BLaER1 (cell line): ENCODE results near the gene EDDM13.

Experiments used
- H3K27ac ChIP-seq: shearing (Covaris generic); formaldehyde crosslinking; 2 replicates; pipeline ENCODE4 v1.8.1; 2022
- H3K27me3 ChIP-seq: shearing (Covaris generic); formaldehyde crosslinking; 2 replicates; pipeline ENCODE4 v1.8.1; 2022
- H3K36me3 ChIP-seq: shearing (Covaris generic); formaldehyde crosslinking; 2 replicates; pipeline ENCODE4 v1.8.1; 2022
- H3K4me1 ChIP-seq: shearing (Covaris generic); formaldehyde crosslinking; 2 replicates; pipeline ENCODE4 v1.8.1; 2022
- H3K4me2 ChIP-seq: shearing (Covaris generic); formaldehyde crosslinking; 2 replicates; pipeline ENCODE4 v1.8.1; 2022
- H3K4me3 ChIP-seq: shearing (Covaris generic); formaldehyde crosslinking; 2 replicates; pipeline ENCODE4 v1.8.1; 2022
- H3K9ac ChIP-seq: shearing (Covaris generic); formaldehyde crosslinking; 2 replicates; pipeline ENCODE4 v1.8.1; 2022
- H3K9me3 ChIP-seq: shearing (Covaris generic); formaldehyde crosslinking; 2 replicates; pipeline ENCODE4 v1.8.1; 2022
- H4K20me1 ChIP-seq: shearing (Covaris generic); formaldehyde crosslinking; 2 replicates; pipeline ENCODE4 v1.8.1; 2022
- Cebpa-rat ChIP-seq: shearing (Covaris generic); IDR thresholded peaks from 2 replicates; pipeline ENCODE4 v1.8.1; 2022

Gene EDDM13

DNA sequence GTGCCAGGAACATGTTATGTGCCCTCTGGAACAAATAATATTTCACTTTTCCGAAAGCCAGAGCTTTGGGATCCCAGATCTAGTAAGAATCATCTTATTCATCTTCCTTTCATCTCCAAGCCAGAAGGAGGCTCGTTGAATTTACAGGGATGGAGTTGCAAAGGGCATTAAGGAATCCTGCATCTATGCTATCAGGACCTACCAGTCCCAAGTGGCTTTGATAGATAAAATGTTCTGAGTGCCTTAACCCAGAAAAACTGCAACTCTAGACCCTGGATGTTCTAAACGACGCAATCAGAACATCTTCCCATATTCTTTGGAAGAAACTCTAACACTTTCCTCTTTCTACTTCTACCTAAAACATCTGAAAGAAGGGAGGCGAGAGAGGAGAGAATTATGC lies 9.2 kb upstream of the EDDM13 start:
- no peaks in the 10 kb centered on the region for H4K20me1 ChIP-seq
- no peaks in the 10 kb centered on the region for H3K9me3 ChIP-seq
- no peaks in the 10 kb centered on the region for H3K4me1 ChIP-seq
- H3K9ac ChIP-seq = no peak overlapping the region
- H3K27ac ChIP-seq = no peak overlapping the region
- no peak overlapping the region for H3K4me2 ChIP-seq
- H3K4me3 ChIP-seq = no peak overlapping the region
- H3K36me3 ChIP-seq = no peaks in the 10 kb centered on the region
- H3K27me3 ChIP-seq = no peaks in the 10 kb centered on the region
- no peak for TF ChIP-seq Cebpa-rat

DNA sequence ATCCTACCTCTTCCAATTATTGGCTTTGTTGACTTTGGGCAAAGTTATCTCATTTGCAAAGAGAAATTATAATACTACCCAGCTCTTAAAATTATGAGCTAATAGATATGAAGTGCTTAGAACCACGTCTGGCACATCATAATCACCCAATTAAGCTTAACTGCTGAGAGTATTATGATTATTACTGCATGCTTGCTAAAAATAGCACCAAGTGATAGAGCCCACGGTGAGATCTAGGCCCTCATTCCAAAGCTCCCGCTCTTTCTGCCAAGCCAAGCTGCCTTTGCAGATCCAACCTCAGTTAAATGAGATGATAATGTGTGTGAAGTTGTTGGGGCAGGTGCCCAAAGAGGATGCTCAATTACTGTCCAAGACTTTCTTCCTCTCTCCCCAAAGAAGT lies 6.5 kb upstream of the EDDM13 start:
- no peak overlapping the region for H3K9ac ChIP-seq
- no peaks in the 10 kb centered on the region for H3K9me3 ChIP-seq
- H3K4me1 ChIP-seq = no peaks in the 10 kb centered on the region
- H3K4me3 ChIP-seq = no peak overlapping the region
- H3K4me2 ChIP-seq = no peak overlapping the region
- no peaks in the 10 kb centered on the region for H3K36me3 ChIP-seq
- H3K27me3 ChIP-seq = no peaks in the 10 kb centered on the region
- TF ChIP-seq Cebpa-rat = no peak
- H3K27ac ChIP-seq = no peak overlapping the region
- no peaks in the 10 kb centered on the region for H4K20me1 ChIP-seq

DNA sequence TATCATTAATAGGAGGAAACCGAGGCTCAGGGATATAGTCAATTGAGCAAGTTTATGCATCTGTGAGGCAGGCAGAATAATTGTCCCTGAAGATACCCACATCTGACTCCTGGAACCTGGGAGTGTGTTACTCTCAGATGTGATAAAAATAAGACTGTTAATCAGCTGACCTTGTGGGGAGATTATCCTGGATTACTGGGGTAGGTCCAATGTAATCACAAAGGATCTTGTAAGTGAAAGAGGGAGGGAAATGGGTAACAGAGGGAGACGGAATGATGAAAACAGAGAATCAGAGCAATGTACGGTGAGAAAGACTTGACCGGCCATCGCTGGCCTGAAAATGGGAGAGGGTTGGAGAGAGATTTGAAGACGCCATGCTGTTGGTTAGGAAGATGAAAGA lies 3.2 kb upstream of the EDDM13 start:
- H4K20me1 ChIP-seq = no peaks in the 10 kb centered on the region
- no peak overlapping the region for H3K4me2 ChIP-seq
- H3K4me3 ChIP-seq = no peak overlapping the region
- H3K27ac ChIP-seq = no peak overlapping the region
- no peaks in the 10 kb centered on the region for H3K36me3 ChIP-seq
- TF ChIP-seq Cebpa-rat = no peak
- H3K9ac ChIP-seq = no peak overlapping the region
- no peaks in the 10 kb centered on the region for H3K27me3 ChIP-seq
- H3K9me3 ChIP-seq = no peaks in the 10 kb centered on the region
- H3K4me1 ChIP-seq = no peaks in the 10 kb centered on the region

DNA sequence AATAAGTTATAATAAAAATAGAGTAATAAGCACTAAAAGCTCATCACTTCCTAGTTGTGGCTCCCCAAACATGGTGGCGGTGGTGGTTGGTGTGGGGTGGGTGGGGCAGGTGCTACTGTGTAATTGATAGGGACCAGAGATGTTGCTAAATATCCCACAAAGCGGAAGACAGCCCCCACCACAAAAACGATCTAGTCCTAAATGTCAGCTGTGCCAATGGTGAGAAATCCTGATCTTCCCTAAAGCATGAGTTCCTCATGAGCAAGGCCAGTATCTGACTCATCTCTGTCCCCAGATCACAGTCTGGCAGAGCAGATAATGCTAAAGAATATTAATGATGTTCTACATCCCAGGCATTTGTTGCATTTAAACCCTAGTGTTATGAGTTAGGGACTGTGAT lies 1.9 kb upstream of the EDDM13 start:
- Histone ChIP-seq H3K36me3 (no peaks in the 10 kb centered on the region), H3K27ac (no peak overlapping the region), H3K4me3 (no peak overlapping the region), H3K9me3 (no peaks in the 10 kb centered on the region), H3K4me1 (no peaks in the 10 kb centered on the region), H3K9ac (no peak overlapping the region), H3K27me3 (no peaks in the 10 kb centered on the region), H3K4me2 (no peak overlapping the region), H4K20me1 (no peaks in the 10 kb centered on the region)
- no peak for TF ChIP-seq Cebpa-rat

DNA sequence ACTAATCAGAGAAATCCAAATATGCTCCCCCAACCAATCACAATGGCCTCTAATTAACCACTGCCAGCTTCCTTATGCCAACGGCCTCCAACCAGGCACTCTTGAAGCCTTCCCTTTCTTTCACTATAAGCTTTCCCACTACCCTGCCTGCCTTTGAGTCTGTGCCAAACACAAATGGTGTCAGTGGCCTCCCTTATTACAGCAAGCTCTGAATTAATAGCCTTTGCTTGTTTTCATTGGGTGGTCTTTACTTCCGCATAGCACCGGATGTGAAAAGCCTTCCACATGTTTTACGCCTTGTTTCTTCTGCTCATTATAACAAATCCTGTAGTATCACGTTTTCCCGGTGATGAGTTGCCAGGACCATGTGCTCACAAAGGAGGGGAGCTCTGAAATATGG lies 1.4 kb upstream of the EDDM13 start:
- Histone ChIP-seq H3K9me3 (no peaks in the 10 kb centered on the region), H3K36me3 (no peaks in the 10 kb centered on the region), H3K4me3 (no peak overlapping the region), H3K9ac (no peak overlapping the region), H3K4me2 (no peak overlapping the region), H3K27me3 (no peaks in the 10 kb centered on the region), H3K4me1 (no peaks in the 10 kb centered on the region), H3K27ac (no peak overlapping the region), H4K20me1 (no peaks in the 10 kb centered on the region)
- no peak for TF ChIP-seq Cebpa-rat

DNA sequence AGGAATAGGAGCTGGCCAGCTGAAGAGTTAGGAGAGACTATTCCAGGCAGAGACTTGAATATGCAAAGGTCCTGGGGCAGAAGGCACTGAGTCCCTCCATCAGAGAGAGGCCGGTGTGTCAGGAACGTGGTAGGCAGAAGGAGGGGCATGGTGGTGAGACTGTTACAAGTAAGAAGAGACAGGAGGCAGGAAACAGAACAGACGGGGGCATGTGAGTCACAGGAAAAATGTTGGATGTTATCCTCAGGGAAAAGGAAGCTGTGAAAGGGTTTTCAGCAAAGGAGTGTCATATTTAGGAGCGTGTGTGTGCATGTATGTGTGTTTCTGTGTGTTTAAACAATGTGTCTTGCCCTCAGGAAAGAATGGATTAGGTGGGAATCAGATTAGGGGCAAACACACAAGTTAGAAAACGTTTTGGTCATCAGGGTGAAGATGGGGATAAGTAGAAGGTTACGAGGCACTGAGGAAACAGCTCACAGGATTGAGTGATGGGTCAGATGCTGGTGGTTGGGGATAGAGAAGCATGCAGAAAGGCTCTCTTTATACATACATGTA lies 1.1 kb downstream of the EDDM13 start:
- Histone ChIP-seq H3K27ac (no peak overlapping the region), H3K4me1 (no peaks in the 10 kb centered on the region), H3K9ac (no peak overlapping the region), H3K4me2 (no peak overlapping the region), H3K27me3 (no peaks in the 10 kb centered on the region), H3K36me3 (no peaks in the 10 kb centered on the region), H3K9me3 (peaks cover 5% of the 10 kb centered on the region; the same call in 1 of the 2 replicates), H3K4me3 (no peak overlapping the region), H4K20me1 (no peaks in the 10 kb centered on the region)
- no peak for TF ChIP-seq Cebpa-rat

DNA sequence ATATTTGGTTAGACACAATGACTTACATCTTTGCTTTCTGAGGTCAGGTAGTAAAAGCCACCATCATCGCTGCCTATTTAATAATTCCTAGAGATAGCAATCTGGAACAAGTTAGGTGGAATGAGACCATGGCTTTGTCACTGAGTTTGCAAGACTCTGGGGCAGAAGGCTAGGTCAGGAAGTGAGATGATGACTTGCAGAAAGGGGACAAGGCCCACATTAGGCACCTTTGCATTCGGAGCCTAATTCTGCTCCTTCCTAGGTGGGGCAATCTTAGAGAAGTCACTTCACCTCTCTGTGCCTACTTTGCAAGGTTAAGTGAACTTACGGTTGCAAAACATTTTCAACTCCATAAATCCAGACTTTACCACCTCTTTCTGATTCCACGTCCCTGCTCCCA lies 10.3 kb downstream of the EDDM13 start:
- Histone ChIP-seq H3K4me2 (no peak overlapping the region), H3K36me3 (no peaks in the 10 kb centered on the region), H3K9me3 (no peaks in the 10 kb centered on the region), H3K27me3 (no peaks in the 10 kb centered on the region), H3K27ac (no peak overlapping the region), H3K4me3 (no peak overlapping the region), H3K4me1 (no peaks in the 10 kb centered on the region), H3K9ac (no peak overlapping the region), H4K20me1 (no peaks in the 10 kb centered on the region)
- no peak for TF ChIP-seq Cebpa-rat

DNA sequence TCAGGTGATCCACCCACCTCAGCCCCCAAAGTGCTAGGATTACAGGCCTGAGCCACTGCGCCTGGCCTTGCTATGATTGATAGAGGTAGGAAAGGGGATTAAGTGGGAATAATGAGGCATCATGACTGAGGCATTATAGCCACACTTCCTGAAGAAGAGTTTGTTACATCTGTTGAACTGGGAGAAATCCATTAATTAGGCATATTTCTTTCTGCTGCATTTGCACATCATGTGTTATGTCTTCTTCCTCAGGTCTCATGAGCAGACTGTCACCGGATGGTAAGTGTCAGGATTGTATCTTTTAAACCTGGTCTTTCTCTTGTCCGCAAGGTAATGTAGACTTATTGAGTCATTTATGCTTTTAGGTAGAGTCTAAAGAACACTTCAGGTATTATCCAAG lies 12.2 kb downstream of the EDDM13 start:
- TF ChIP-seq Cebpa-rat = no peak
- no peak overlapping the region for H3K9ac ChIP-seq
- no peak overlapping the region for H3K27ac ChIP-seq
- no peak overlapping the region for H3K4me2 ChIP-seq
- H4K20me1 ChIP-seq = no peaks in the 10 kb centered on the region
- H3K36me3 ChIP-seq = no peaks in the 10 kb centered on the region
- H3K9me3 ChIP-seq = no peaks in the 10 kb centered on the region
- H3K27me3 ChIP-seq = no peaks in the 10 kb centered on the region
- H3K4me1 ChIP-seq = no peaks in the 10 kb centered on the region
- no peak overlapping the region for H3K4me3 ChIP-seq

DNA sequence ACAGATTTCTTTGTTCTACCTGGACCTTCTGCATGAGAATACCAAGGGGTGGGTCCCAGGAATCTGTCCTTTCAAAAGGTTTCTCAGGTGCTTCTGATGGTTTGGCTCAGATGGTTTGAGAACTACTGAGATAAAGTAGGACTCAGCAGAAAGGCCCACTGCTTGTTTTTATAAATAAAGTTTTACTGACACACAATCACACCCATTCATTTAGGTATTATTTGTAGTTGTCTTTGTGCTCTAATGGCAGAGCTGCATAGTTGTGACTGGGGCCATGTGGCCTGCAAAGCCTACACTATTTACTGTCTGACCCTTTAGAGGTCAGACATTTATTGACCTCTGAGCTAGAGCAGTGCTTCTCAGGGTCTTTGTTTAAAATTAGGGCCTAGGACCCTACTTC lies 17.6 kb downstream of the EDDM13 start:
- Histone ChIP-seq H4K20me1 (no peaks in the 10 kb centered on the region), H3K4me2 (no peak overlapping the region), H3K27ac (no peak overlapping the region), H3K27me3 (no peaks in the 10 kb centered on the region), H3K36me3 (peaks cover 31% of the 10 kb centered on the region; the same call in 1 of the 2 replicates), H3K9ac (no peak overlapping the region), H3K4me3 (no peak overlapping the region), H3K9me3 (no peaks in the 10 kb centered on the region), H3K4me1 (no peaks in the 10 kb centered on the region)
- TF ChIP-seq Cebpa-rat = no peak

DNA sequence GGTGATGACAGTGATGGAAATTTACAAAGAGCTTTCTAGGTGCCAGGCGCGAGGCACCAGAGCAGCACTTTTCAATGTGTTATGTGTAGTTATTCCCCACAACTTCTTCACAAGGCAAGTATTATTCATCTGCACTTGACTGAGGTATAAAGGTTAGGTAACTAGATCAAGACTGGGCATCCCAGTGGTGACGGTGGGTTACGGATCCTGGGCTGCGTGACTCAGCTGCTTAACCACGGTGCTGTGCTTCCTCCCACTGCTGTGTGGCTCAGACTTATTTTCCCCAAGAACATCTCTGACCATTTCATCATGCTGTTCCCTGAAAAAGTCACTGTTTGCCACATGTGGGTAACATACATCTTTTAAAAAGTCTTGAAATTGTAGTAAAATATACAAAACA lies 19.3 kb downstream of the EDDM13 start:
- H3K4me2 ChIP-seq = no peak overlapping the region
- no peaks in the 10 kb centered on the region for H4K20me1 ChIP-seq

DNA sequence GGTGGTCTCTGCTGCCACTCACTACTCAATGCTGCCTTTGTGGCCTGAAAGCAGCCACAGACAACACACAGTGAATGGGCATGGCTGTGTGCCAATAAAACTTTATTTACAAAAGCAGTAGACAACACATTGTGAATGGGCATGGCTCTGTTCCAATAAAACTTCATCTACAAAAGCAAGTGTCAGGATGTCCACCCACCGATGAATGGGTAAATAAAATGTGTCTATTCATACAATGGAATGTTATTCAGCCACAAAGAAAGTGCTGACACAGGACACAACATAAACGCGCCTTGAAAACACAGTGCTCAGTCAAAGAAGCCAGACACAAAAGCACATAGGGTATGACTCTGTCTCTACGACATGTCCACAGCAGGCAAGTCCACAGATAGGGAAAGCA lies 22.0 kb downstream of the EDDM13 start:
- H3K4me3 ChIP-seq = no peak overlapping the region
- no peak overlapping the region for H3K4me2 ChIP-seq
- H3K9ac ChIP-seq = no peak overlapping the region
- TF ChIP-seq Cebpa-rat = no peak
- H3K4me1 ChIP-seq = no peaks in the 10 kb centered on the region
- no peak overlapping the region for H3K27ac ChIP-seq
- H3K36me3 ChIP-seq = peaks cover 41% of the 10 kb centered on the region; the same call in 1 of the 2 replicates
- H4K20me1 ChIP-seq = no peaks in the 10 kb centered on the region
- no peaks in the 10 kb centered on the region for H3K9me3 ChIP-seq
- no peaks in the 10 kb centered on the region for H3K27me3 ChIP-seq

More for the DNA sequence above, 19.3 kb downstream of the EDDM13 start:
- Histone ChIP-seq H3K9me3 (no peaks in the 10 kb centered on the region), H3K4me3 (no peak overlapping the region), H3K36me3 (peaks cover 37% of the 10 kb centered on the region; the same call in 1 of the 2 replicates), H3K9ac (no peak overlapping the region), H3K27ac (no peak overlapping the region), H3K27me3 (no peaks in the 10 kb centered on the region), H3K4me1 (no peaks in the 10 kb centered on the region)
- TF ChIP-seq Cebpa-rat = no peak
